Measurements from ENCODE around the gene PTPN2. TPM values are rescaled to one million over a fixed set of nuclear protein-coding genes. Genes with fewer than 3 reads are reported as not detected.
"Not testable (repeated sequence)": the region's sequence is repeated elsewhere in the genome, so short reads cannot be mapped to it uniquely, and the experiment has no call there.

PTPN2 gene
- total and polyA plus RNA-seq, 11 donors, result 7.5 to 33.1 (median 11.5) TPM

DNA sequence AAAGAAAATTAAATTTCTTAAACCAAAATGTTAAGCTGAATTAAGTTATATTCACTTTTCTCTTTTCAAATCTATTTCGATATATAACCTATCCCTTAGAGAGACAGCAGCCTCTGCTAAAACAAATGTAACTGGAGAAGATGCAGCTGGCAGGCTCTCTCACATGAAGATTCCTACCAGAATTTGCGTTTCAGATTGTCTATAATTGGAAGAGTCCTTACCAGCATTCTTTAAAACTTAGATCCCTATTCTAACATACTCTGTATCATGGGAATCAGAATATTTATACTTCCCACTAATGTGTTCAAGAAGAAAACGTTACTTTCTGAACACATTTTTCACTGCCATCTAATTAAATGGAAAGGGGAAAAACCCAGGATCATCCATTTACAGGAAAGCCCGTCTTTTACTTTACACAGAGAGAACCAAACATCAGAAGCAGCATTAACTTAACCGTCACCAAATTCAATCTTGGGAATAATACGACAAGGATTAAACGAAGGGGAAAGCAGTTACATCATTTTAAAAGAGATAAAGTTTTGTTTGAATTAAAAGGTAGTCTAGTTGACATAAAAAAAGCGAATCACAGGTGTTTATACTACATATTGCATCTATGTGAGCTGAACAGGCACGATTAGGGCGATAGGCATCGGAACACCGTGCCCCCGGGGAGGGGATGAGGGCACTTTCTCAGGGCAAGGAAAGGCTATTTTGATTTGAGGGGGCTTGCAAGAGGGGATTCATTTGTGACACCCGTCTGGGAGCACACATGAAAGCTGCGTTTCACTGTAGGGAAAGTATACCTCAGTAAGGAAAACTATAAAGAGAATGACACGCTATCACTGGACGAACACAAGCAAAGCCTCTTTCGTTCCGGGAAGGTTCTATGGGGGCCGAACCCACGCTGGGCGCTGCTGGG lies 1.3 kb downstream of the PTPN2 start:
- Histone ChIP-seq H3K4me1 (peaks cover 0 to 70% (median 13%) of the 10 kb centered on the region in 12 donors), H3K4me3 (peak overlapping the region; percentile 60 to 97 (median 78)), H3K27ac (peak overlapping the region; percentile 99 to 100 (median 100)), H3K36me3 (no peaks in the 10 kb centered on the region), H3K9me3 (no peaks in the 10 kb centered on the region), H3K27me3 (no peaks in the 10 kb centered on the region)
- 10 to 12% (median 11%) methylated on average over 22 of the region's 22 CpGs for WGBS, 4 donors
- no peak for TF ChIP-seq POLR2A (IDR thresholded peaks at IDR 0.05)
- TF ChIP-seq, protein P1, sequence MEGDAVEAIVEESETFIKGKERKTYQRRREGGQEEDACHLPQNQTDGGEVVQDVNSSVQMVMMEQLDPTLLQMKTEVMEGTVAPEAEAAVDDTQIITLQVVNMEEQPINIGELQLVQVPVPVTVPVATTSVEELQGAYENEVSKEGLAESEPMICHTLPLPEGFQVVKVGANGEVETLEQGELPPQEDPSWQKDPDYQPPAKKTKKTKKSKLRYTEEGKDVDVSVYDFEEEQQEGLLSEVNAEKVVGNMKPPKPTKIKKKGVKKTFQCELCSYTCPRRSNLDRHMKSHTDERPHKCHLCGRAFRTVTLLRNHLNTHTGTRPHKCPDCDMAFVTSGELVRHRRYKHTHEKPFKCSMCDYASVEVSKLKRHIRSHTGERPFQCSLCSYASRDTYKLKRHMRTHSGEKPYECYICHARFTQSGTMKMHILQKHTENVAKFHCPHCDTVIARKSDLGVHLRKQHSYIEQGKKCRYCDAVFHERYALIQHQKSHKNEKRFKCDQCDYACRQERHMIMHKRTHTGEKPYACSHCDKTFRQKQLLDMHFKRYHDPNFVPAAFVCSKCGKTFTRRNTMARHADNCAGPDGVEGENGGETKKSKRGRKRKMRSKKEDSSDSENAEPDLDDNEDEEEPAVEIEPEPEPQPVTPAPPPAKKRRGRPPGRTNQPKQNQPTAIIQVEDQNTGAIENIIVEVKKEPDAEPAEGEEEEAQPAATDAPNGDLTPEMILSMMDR (IDR thresholded peaks at IDR 0.05), result no peak
- ATAC-seq, result no peak
- no peak for DNase-seq
- intact Hi-C loops (cut with DNase I), result loop anchor here in 6 of 10 donors (5.0 to 10.0 kb wide), 4 partner anchors 52 to 508 kb away; partner anchors contain the start of genes SEH1L (in 5 of the 6) and AFG3L2 (in 1 of the 6)

DNA sequence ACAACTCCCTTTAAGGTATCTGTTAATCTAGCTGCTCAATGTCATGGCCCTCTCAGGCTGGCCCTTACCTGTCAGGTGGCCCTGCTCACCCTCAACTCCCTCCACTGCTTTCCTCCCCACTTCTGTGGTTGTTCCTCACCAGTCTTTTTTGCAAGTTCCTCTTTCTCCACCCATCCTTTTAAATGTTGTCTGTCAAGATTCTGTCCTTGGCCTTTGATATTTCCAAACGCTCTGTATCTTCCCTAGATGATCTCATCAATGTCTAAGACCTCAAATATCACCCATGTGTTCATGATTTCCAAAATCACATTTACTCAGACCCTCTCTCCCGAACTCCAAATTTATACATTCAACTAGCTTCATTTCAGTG lies 3.5 kb downstream of the PTPN2 start:
- no peaks in the 10 kb centered on the region for H3K36me3 ChIP-seq
- peaks cover 0 to 69% (median 13%) of the 10 kb centered on the region in 12 donors for H3K4me1 ChIP-seq
- no peaks in the 10 kb centered on the region for H3K27me3 ChIP-seq
- 79 to 83% (median 82%) methylated on average over 2 of the region's 2 CpGs for WGBS, 4 donors
- no peaks in the 10 kb centered on the region for H3K9me3 ChIP-seq
- no peak for TF ChIP-seq POLR2A (IDR thresholded peaks at IDR 0.05)
- TF ChIP-seq, protein P1 (IDR thresholded peaks at IDR 0.05), result no peak
- no peak for DNase-seq
- H3K27ac ChIP-seq, result peak overlapping the region in 2 of 12 donors; percentile 22 to 100
- no peak for ATAC-seq
- intact Hi-C loops (cut with DNase I), result loop anchor here in 6 of 10 donors (5.0 to 10.0 kb wide), 4 partner anchors 54 to 506 kb away; partner anchors contain the start of genes SEH1L (in 5 of the 6) and AFG3L2 (in 1 of the 6)
- peak overlapping the region in 1 of 12 donors; percentile 2 for H3K4me3 ChIP-seq

DNA sequence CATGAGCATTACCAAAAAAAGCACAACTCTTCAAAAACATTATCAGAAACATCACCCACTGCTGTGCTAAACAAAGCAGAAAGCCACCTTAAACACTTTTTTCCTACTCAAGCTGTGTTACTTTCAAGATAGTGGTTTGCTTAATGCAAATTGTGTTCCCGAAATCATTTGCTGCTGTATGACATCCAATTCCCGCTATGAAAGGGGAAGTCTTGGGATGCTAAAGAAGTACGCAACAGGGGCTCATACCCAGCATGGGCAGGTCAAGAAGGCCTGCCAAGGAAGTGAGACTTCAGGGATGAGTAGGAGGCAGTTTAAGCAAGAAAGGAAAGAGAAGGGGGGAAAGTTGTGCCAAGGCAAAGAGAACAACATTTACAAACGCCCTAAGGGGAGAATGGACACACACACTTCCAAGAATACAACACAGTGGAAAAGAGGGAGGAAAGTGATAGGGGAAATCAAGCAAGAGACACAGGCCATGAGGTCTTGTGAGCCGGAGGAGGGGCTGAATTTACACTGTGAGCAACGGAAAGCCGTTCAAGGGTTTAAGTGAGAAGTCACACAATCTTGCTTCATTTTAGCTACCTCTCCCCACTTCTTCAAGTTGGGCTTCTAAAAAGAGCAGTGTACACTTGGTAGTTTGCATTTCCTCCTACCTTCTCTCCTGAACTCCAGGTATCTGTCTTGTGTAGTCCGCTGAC lies 4.0 kb downstream of the PTPN2 start:
- DNase-seq (no peak), ATAC-seq (no peak)
- 77 to 85% (median 81%) methylated on average over 8 of the region's 8 CpGs for WGBS, 4 donors
- Histone ChIP-seq H3K4me3 (peak overlapping the region in 1 of 12 donors; percentile 2), H3K27ac (peak overlapping the region in 2 of 12 donors; percentile 22 to 100), H3K27me3 (no peaks in the 10 kb centered on the region), H3K9me3 (no peaks in the 10 kb centered on the region), H3K4me1 (peaks cover 0 to 63% (median 12%) of the 10 kb centered on the region in 12 donors), H3K36me3 (no peaks in the 10 kb centered on the region)
- TF ChIP-seq, protein P1 (IDR thresholded peaks at IDR 0.05), result no peak
- TF ChIP-seq POLR2A (IDR thresholded peaks at IDR 0.05), result no peak
- intact Hi-C loops (cut with DNase I), result loop anchor here in 6 of 10 donors (5.0 to 10.0 kb wide), 4 partner anchors 55 to 505 kb away; partner anchors contain the start of genes SEH1L (in 5 of the 6) and AFG3L2 (in 1 of the 6)

DNA sequence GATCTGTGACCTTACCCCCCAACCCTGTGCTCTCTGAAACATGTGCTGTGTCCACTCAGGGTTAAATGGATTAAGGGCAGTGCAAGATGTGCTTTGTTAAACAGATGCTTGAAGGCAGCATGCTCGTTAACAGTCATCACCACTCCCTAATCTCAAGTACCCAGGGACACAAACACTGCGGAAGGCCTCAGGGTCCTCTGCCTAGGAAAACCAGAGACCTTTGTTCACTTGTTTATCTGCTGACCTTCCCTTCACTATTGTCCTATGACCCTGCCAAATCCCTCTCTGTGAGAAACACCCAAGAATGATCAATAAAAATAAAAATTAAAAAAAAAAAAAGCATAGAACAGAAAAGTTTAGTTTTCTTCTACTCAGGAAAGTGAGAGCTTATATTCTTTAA lies 9.0 kb downstream of the PTPN2 start:
- DNase-seq; H3K36me3 ChIP-seq; H3K9me3 ChIP-seq; H3K27me3 ChIP-seq; ATAC-seq; intact Hi-C loops (cut with DNase I); H3K27ac ChIP-seq; H3K4me3 ChIP-seq: not testable (repeated sequence)
- H3K4me1 ChIP-seq, result peaks cover 0 to 33% (median 0%) of the 10 kb centered on the region in 12 donors
- WGBS, 4 donors, result 21 to 70% (median 53%) methylated on average over 1 to 2 of the region's 2 CpGs

DNA sequence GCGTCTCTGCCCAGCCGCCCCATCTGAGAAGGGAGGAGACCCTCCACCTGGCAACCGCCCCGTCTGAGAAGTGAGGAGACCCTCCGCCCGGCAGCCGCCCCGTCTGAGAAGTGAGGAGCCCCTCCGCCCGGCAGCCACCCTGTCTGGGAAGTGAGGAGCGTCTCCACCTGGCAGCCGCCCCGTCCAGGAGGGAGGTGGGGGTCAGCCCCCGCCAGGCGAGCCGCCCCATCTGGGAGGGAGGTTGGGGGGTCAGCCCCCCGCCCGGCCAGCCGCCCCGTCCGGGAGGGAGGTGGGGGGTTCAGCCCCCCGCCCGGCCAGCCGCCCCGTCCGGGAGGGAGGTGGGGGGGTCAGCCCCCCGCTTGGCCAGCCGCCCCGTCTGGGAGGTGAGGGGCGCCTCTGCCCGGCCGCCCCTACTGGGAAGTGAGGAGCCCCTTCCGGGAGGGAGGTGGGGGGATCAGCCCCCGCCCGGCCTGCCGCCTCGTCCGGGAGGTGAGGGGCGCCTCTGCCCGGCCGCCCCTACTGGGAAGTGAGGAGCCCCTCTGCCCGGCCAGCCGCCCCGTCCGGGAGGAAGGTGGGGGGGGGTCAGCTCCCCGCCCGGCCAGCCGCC lies 10.0 kb downstream of the PTPN2 start:
- DNase-seq; H3K27me3 ChIP-seq; H3K36me3 ChIP-seq; ATAC-seq; H3K9me3 ChIP-seq; H3K27ac ChIP-seq; H3K4me3 ChIP-seq; intact Hi-C loops (cut with DNase I): not testable (repeated sequence)
- WGBS, 4 donors, result 95 to 100% (median 95%) methylated on average over 1 to 44 of the region's 48 CpGs; no CpG with 5 or more reads in 1 of the 4 donors
- peaks cover 0 to 24% (median 0%) of the 10 kb centered on the region in 12 donors for H3K4me1 ChIP-seq

Data from heart left ventricle (tissue), 16 donors.